ENCODE data around the gene NUTF2. TPM values are rescaled to one million over a fixed set of nuclear protein-coding genes. Genes with fewer than 3 reads are reported as not detected.
"Not testable (repeated sequence)": the region's sequence is repeated elsewhere in the genome, so short reads cannot be mapped to it uniquely, and the experiment has no call there.

Gene NUTF2
- 199 TPM for polyA plus RNA-seq (2013, experiment 1 of 2; ENCODE audit: insufficient read length)
- polyA plus RNA-seq (2013, experiment 2 of 2; ENCODE audit: insufficient read length) = 146 TPM

DNA sequence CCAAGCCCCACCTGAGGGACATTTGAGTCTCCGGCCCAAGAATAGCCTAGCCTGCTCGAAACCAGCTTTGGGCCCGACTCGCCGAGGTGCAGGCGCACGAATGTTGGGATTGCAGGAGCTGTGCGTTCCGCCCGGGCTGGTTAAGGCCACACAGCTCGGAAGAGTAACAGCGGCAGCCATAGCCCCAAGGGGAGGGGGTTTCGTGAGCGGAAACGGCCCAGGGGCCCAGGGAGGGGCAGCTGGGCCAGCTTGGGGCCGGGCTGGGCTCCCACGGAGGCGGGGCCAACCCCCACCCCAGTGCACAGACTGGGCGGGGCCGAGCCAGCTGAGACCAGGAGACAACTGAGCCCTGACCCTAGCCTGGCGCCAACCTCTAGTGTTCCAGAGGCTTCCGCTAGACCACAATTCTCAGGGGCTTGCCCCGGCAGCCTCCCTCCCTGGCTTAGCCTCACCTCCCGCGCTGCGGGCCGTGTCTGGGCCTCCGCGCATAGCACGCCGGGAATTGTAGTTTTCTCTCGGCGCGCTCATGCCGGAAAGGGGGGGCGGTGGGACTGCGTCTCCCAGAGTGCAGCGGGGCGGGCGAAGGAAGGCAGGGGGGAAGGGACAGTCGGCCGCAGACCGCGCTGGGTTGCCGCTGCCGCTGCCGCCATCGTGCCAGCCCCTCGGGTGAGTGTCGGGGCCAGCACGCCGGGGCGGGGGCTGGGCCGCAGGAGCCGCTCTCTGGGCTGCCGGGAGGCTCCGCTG is at the start of gene NUTF2:
Gene NUTF2 (plus strand): TSS at position 614 of the 744 bp plus-strand sequence. CDS start 18,198 bp downstream, outside the sequence.
- peak; percentile 96 for DNase-seq

DNA sequence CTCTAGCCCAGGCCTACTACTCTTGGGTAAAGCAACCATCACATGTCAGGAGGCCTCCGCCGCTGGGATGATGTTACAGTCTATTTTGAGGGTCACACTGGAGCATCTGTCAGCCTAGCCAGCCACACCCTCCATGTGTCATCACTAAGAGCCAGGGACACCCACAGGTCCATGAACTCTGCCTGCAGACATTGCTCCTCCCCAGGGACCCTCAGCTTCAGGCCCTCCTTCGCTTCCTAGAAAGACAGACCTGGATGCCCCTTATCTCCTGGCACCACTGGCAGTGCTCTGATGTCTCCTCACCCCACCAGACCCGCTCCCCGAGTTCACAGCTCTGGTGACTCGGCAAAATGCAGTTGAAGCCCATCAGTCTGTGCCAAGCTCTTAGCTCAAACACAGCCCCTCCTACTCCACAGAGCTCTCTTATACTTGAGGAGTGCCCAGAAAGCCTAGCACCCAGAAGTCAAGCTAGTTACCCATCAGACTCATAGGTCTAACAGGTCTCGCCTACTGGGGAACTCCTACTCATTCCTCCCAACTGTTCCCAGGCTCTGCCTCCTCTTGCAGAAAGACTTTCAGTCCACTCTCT is 46.3 kb upstream of the NUTF2 start:
- peak; percentile 13 for DNase-seq

DNA sequence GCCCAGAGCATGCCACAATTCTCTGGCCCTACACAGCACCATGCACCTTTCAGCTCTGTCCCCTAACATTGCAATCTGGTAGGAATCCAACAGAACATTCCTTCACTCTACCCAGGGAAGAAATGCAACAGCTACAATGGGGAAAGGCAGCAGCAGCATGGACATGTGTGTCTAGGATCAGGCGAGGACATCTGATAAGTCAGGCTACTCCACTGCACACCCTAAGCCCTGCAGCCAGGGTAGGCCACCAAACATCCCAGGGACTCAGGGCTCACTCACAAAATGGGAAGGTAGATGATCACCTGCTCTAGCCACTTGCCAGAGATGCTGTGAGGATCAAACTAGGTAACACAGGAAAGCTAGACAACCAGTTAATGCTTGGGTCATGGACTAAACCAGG is 45.5 kb upstream of the NUTF2 start:
- no peak for DNase-seq

DNA sequence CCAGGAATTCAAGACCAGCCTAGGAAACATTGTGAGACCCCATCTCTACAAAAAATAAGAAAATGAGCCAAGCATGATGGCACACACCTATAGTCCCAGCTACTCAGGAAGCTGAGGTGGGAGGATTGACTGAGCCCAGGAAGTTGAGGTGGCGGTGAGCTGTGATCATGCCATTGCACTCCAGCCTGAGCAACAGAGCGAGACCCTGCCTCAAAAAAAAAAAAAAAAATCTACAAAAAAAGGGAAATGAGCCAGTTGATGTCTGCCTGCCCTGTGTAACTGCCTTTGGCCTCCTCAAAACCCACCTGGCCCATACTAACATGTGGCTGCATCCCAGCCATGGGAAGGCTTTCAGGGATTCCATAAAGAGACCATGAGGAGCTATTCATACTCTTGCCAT is 44.9 kb upstream of the NUTF2 start:
- no peak for DNase-seq

DNA sequence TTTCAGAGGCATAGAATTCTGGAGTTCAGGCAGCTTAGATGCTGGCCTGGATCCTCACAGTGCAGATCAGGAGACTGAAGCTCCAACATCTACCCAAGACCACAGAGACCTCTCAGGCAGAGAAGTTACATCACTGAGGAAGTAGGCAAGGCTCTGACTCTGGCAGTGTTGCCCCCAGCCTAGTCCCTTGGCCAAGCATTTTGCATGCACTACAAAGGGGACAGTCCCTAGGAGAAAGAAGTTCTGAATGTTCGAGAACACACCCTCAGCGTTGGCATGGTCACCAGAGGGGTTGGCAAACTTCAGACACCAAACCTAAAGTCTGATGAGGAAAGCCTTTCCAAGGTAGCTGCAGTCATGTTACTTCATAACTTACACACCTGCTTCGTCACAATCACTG is 42.8 kb upstream of the NUTF2 start:
- no peak for DNase-seq

DNA sequence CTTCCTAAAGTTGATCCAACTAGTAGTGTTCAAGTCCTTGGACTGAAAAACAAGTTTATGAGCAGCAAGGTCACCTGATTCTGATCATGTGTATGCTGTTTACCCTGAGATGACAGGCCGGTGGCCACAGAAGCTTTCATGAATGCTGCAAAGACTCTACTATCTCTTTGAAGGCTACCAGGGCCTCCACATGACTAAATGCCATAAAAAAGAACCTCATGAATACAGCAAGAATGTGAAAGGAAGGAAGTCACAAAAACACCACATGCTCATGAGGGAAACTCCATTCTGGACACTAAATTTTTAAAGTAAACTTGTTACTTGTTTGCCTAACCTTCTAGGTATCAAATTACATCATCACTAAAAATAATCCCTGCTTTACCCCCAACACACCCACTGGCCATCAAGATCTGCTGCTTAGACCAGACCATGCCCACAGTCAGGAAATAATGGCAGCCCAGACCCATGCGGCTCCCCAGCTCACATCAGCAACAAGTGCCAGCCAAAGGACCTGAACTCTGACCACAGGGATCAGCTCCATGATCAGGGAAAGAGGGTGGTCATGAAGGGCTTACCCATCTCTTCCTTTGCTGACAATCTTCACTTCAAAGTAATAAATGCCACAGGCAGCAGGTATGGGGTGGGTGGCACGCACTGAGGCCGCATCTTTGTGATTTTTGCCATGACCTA is 41.7 kb upstream of the NUTF2 start:
- no peak for DNase-seq

DNA sequence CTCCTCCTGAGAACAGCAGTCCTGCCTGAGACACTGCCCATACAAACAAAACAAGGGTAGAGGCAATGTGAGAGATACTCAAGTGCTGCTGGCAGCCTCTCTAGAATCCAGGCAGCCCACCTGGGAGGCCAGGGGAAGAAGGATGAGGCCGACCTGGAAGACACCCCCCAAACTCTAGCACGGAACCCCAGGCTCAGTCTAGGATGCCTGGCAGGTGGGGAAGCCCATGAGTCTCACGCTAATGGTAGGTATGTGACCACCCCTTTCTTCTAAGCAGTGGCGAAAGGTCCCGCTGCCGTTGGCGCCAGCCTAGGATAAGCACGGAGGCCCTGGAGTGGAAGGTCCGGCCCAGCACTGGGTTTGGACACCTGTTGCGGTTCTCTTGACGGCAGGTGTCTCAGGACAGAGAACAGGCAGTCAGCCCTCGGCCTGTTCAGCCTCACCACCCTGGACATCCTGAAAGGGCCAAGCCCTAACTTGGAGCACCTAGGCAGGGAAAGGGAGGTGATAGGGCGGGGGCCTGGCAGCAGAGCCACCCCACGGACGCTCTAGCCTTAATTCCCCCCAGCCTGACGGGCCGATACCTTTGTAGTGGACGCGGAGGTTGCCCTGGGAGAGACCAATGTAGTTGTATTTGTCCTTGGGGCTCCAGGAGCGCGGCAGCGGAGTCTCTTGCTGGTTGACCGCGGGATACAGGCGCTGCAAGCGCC is 40.9 kb upstream of the NUTF2 start:
- DNase-seq = peak; percentile 5

DNA sequence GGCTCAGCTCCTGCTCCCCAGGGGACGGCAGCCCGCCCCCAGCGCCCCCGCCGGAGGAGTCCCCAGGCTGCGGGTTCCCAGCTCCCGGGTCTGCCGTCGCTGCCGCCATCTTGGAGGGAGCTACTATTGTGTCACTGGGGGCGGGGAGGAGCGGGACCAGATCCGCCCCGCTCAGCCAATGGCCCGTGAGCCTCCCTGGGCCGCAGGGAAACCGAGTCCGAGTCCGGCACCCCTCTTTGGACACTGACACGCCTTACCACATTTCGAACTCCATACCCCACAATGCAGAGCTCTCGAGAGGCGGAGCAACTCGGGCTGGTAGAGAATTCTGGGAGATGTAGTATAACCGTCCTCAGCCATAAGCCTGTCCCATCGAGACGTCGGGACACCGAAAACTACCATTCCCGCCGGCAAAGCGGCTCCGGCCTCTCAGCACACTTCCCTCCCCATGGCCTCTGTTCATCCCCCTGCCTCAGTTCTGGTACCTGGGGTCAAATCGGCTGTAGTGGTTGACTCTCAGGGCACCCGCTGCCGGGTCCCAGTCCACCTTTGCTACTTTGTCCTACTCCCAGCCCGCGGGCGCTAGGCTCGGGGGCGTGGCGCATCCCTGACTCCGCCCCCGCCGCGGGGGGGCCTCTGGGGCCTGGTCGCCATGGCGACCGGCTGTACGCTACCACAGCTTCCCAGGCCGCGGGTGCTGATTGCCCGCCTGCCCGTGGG is 40.1 kb upstream of the NUTF2 start, which contains the start of the genes RANBP10 and TSNAXIP1:
Gene RANBP10 (minus strand): TSS at position 133 of the 720 bp plus-strand sequence. CDS start 24 bp downstream, at position 109.
Gene TSNAXIP1 (plus strand): TSS at position 462 of the 720 bp plus-strand sequence. CDS start 261 bp downstream, outside the sequence.
- DNase-seq = peak; percentile 100

DNA sequence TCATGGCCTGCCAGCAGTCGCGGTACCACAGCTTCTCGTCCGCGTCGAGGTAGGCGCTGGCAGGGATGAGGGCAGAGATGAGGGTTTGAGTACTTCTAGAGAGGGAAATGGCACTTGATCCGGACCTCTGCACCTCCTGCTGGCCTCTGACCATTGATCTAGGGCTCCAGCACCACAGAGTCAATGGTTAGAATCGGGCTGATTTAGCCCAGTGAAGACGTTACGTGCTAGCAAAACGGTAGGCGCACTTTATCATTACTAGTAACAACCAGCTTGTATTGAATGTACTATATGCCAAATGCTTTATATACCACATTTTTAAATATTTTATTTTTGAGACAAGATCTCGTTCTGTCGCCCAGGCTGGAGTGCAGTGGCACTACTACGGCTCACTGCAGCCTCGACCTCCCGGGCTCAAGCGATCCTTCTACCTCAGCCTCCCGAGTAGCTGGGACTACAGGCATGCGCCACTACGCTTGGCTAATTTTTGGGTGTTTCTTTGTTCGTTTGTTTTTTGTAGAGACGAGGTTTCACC is 39.5 kb upstream of the NUTF2 start:
- DNase-seq = no peak

DNA sequence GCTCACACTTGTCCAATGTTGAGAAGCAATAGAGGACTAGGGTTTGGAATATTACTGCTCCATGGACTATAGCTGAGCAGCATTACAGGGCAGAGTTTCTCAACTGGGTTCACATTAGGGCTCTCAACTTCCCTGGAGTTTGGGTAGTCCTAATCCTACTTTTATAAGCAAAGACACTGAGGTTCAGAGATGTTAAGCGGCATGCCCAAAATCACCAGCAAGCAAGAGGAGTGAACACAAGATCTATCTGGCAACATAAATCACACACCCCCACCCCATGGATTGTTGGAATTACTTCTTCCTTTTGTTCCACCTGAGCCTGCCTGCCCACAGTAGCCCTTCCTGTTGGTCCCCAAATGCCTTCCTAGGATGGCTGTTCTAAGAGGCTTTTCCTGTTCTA is 34.8 kb upstream of the NUTF2 start:
- DNase-seq = no peak

DNA sequence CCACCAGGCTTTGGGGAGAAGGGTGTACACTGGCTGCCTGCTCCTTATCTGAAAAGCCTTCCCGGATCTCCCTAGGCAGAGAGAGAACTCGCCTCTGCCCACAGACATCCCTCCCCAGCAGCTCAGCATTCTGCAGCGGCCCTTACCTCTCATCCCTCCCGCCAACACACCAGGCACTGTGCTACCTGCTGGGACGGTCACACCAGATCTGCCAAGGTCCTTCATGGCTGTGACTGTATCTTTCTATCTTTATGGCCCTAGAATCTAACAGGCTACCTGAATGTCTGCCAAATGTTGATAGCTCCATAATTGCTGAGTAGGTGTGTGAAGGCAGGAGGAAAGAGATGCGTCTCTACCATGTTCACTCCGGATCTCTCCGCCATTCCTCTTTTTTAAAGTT is 32.2 kb upstream of the NUTF2 start:
- DNase-seq = no peak

DNA sequence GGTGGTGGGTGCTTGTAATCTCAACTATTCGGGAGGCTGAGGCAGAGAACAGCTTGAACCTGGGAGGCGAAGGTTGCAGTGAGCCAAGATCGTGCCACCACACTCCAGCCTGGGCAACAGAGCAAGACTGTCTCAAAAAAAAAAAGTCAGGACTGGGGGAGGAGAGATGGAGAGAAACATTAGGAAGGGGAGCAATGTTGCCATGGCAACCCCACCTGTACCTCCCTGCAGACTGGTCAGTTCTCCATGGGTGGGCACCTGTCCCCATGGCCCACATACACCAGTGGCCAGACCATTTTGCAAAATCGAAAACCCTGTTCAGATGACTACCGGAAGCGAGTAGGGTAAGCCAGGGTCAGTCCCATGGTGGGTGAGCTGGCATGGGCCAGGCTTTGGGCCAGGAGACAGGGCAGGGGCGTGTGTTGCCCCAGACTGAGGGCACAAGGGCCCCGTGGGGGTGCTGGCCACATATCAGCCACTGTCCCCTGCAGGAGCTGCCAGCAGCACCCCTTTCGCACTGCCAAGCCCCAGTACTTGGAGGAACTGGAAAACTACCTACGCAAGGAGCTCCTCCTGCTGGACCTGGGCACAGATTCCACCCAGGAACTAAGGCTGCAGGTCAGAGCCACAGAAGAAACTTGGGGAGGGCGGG is 26.0 kb upstream of the NUTF2 start:
- no peak for DNase-seq

DNA sequence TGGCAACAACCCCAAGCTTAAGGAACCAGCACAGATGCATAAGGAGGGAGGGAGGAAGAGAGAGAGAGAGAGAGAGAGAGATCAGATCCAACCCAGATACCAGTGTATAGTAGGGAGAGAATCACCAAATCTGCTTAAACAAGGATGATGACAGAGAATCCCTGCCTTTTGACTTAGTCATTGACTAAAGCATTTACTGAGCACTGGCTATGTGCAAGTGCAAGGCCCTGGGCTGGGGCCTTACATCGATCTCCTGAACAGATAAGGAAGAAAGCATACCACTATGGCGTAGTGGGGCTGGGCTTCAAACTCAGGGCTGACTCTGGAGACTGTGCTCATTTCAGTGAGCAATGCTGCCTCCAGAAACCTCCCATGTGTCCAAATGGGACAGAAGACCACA is 24.2 kb upstream of the NUTF2 start:
- peak; percentile 31 for DNase-seq

DNA sequence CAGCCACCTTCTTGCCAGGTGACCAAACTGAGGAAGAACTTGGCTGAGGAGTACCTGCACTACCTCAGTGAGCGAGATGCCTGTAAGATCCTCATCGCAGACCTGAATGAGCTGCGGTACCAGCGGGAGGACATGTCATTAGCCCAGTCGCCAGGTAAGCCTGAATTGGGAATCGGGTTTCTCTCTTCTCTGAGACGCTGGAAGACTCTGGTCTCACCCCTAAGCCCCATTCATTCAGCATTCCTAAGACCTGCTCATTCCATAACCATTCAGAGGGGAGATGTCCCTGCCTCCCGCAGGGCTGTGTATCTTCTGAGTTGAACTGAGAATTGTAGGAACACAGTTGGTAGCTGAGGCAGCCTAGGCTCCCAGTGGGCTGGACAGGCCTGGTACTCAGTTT is 21.6 kb upstream of the NUTF2 start:
- no peak for DNase-seq

DNA sequence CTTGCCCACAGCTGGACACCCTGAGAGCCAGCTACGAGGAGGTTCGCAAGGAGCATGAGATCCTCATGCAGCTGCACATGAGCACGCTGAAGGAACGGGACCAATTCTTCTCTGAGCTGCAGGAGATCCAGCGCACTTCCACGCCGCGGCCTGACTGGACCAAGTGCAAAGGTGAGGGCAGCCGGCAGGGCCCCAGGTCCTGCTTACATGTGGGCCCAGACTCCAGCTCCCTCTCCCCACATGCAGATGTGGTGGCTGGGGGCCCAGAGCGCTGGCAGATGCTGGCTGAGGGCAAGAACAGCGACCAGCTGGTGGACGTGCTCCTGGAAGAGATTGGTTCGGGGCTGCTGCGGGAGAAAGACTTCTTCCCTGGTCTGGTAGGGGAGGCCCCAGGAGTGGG is 20.8 kb upstream of the NUTF2 start:
- no peak for DNase-seq

DNA sequence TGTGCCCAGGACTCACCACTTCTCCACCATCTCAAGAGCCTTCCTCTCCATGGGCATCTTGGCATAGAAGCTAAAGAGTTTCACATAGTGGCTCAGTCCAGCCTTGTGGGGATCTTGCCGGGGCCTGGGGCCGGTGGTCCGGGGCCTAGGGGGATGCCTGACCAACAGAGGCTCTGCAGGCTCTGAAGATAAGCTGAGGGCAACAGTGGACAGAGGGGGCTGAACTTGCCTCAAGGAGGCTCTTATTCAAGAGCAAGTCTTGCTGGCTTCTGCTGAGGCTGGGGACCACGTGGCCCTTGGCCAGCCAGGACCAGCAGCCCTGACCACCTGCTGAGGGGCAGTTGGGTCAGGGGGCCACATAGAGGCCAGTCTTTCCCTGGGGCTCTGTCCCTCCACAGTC is 18.1 kb upstream of the NUTF2 start:
- no peak for DNase-seq

DNA sequence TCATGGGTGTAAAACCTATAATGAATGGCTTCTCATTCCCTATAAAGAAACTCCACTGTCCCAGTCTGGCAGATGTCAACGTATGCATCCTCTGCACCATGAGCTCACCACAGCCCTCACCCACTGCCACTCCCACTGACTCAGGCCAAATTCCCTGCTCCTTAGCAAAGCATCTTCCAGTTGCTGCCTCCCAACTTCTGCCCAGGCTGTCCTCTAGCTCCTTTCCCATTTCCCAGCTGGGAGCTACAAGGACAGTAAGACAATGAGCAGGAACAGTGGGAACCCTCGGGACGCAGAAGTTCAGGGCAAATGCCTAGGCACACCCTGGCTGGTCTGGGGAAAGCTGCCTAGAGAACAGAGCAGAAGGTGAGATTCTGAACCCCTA is 13.7 kb upstream of the NUTF2 start:
- peak; percentile 81 for DNase-seq

DNA sequence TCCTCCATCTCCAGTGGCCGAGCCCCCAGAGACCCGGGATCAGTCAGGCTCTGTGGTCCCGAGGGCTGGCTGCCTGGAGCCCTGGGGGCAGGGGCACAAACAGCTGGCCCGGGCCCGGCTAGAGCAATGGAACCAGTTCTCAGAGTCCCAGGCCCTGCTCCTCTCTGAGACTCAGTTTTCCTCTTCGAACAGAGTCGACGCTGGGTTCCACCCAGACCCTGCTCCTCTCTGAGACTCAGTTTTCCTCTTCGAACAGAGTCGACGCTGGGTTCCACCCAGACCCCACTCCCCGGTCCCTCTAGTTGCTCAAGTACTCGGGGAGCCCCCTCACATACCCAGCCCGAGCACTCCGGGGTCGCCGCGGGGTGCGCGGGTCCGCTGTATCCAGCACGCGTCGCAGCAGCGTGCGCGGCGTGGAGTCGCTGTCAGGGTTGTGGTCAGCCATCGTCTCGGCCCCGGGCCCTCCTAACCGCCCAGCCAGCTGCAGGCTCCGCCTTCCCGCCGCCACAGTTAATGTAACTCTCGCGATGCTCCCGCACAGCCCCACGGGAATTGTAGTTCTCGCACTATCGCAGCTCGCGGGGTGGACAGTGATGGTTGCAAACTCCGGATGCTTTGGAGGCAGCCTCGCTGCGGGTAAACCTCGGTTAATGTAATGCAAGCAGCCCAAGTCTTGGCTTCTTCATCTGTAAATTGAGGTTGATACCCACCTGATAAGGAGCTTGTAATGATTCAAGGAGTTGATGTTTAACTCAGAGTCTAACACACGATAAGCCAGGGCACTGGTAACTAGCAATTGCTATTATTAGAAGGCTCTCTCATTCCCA is 13.1 kb upstream of the NUTF2 start:
- DNase-seq = peak; percentile 89

DNA sequence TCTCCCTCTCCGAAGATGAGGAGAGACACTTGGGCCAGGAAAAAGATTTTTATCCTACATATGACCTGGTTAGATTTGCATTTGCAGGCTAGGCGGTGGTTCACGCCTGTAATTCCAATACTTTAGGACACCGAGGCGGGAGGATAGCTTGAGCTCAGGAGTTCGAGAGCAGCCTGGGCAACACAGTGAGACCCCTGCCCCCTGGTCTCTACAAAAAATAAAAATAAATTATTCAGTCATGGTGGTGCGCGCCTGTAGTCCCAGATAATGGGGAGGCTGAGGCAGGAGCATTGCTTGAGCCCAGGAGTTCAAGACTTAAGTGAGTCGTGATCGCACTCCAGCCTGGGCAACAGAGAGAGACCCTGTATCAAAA is 12.5 kb upstream of the NUTF2 start:
- no peak for DNase-seq

DNA sequence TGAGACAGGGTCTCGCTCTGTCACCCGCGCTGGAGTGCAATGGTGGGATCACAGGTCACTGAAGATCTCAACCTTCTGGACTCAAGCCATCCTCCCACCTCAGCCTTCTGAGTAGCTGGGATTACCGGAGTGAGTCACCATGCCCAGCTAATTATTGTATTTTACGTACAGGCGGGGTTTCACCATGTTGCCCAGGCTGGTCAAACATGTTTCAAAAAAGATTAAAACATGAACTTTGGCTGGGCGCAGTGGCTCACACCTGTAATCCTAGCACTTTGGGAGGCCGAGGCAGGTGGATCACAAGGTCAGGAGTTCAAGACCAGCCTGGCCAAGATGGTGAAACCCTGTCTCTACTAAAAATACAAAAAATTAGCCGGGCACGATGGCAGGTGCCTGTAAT is 9.5 kb upstream of the NUTF2 start:
- DNase-seq = not testable (repeated sequence)
